GM12878 (cell line): ENCODE data around the gene CPEB1. TPM values are rescaled to one million over a fixed set of nuclear protein-coding genes. Genes with fewer than 3 reads are reported as not detected.

Experiments used
- ATAC-seq: fragments of 200-7000 bp; cut with Tn5 transposase; 3 replicates; pipeline ENCODE4 v1.9.1; 2020; ENCODE audit warnings: mild to moderate bottlenecking, moderate library complexity
- BruUV-seq: library from RNA; stranded (reverse); fragments of 400-500 nt; replicated peaks from 2 replicates; lab custom pipeline; 2021; lab: Mats Ljungman, UMichigan
- CTCF ChIA-PET: fragments of 300-600 bp; sonication (Branson Sonifier 250); formaldehyde crosslinking; extraction: SDS; loops from one replicate; lab custom pipeline; 2021; ENCODE audit warnings: inconsistent platforms; lab: Yijun Ruan, JAX
- POLR2A ChIA-PET: fragments of 350-600 bp; formaldehyde crosslinking; extraction: SDS; loops from one replicate; lab custom pipeline; 2021; ENCODE audit warnings: inconsistent platforms; lab: Charles Lee
- RAD21 ChIA-PET: fragments of 300-600 bp; sonication (Branson Sonifier 250); formaldehyde crosslinking; loops from one replicate; lab custom pipeline; 2023; ENCODE audit warnings: antibody characterized with exemption; ENCODE audit not compliant: unreplicated experiment; lab: Charles Lee
- SMC1A ChIA-PET: fragments of 300-600 bp; sonication (Branson Sonifier 250); formaldehyde crosslinking; loops from one replicate; lab custom pipeline; 2023; ENCODE audit not compliant: unreplicated experiment, uncharacterized antibody; lab: Charles Lee
- DNase-seq: peaks from one replicate; pipeline ENCODE4 v3.0.0-alpha.2; 2011; ENCODE audit warnings: low read depth, low spot score
- FAIRE-seq: peaks from 3 replicates; lab custom pipeline; 2011; peaks lifted over from hg19 to GRCh38; lab: Jason Lieb, UNC
- H2AFZ ChIP-seq: 2 replicates; pipeline ENCODE4 v1.6.0; 2011; ENCODE audit warnings: low read depth, low read length, control low read depth; ENCODE audit not compliant: control insufficient read depth
- H3K27ac ChIP-seq: 2 replicates; pipeline ENCODE4 v1.5.1; 2011; ENCODE audit warnings: control low read depth; ENCODE audit not compliant: control insufficient read depth, insufficient read depth
- H3K27me3 ChIP-seq, 2 experiments: replicated peaks in 1 of 2; 2 replicates each; pipeline versions ENCODE4 v1.6.0 to v1.6.1; 2011; ENCODE audit warnings: low read length in 1 of 2; ENCODE audit not compliant: control insufficient read depth in 2 of 2, insufficient read depth in 2 of 2
- H3K36me3 ChIP-seq, 2 experiments: 2 replicates each; pipeline ENCODE4 v1.5.1; 2011; ENCODE audit warnings: low read length in 1 of 2; ENCODE audit not compliant: control insufficient read depth in 2 of 2, insufficient read depth in 2 of 2
- H3K4me1 ChIP-seq: 2 replicates; pipeline ENCODE4 v1.6.1; 2011; ENCODE audit warnings: mild to moderate bottlenecking, low read length, moderate library complexity, mixed read lengths; ENCODE audit not compliant: control insufficient read depth, insufficient read depth
- H3K4me2 ChIP-seq: 2 replicates; pipeline ENCODE4 v1.6.0; 2011; ENCODE audit warnings: control low read depth; ENCODE audit not compliant: control insufficient read depth, insufficient read depth
- H3K4me3 ChIP-seq: fragments of 200-600 bp; sonication (generic); 2 replicates; pipeline ENCODE4 v1.5.1; 2016
- H3K79me2 ChIP-seq: 2 replicates; pipeline ENCODE4 v1.6.0; 2011; ENCODE audit warnings: low read length; ENCODE audit not compliant: control insufficient read depth, insufficient read depth
- H3K9ac ChIP-seq: 2 replicates; pipeline ENCODE4 v1.8.0; 2011; ENCODE audit warnings: low read length, control low read depth, mixed read lengths; ENCODE audit not compliant: control insufficient read depth, insufficient read depth
- H3K9me3 ChIP-seq: replicated peaks from 3 replicates; pipeline ENCODE4 v1.5.1; 2011; ENCODE audit warnings: mild to moderate bottlenecking, low read length; ENCODE audit not compliant: control insufficient read depth, insufficient read depth
- H4K20me1 ChIP-seq: 2 replicates; pipeline ENCODE4 v1.6.0; 2011; ENCODE audit not compliant: control insufficient read depth, insufficient read depth
- MEF2B ChIP-seq: fragments of 450-650 bp; IDR thresholded peaks from 2 replicates; pipeline ENCODE4 v1.6.1; 2018; ENCODE audit warnings: mild to moderate bottlenecking, moderate library complexity; ENCODE audit not compliant: partially characterized antibody, poor library complexity, severe bottlenecking
- MTA3 ChIP-seq: IDR thresholded peaks from 2 replicates; pipeline ENCODE4 v1.6.1; 2012; ENCODE audit warnings: low read length, inconsistent platforms, borderline replicate concordance
- WGBS: methylation state at CpG from one replicate; pipeline ENCODE4 v1.1.6; 2016; ENCODE audit warnings: low lambda C conversion rate; ENCODE audit not compliant: insufficient replicate concordance, insufficient coverage; ENCODE audit errors: missing lambda C conversion rate; 5-methylcytosine and 5-hydroxymethylcytosine counted together
- in situ Hi-C: fragments of 300-500 bp; cut with MboI; formaldehyde crosslinking; loops from 9 replicates; pipeline ENCODE4 v1.14.3; 2018; ENCODE audit warnings: mixed read lengths
- intact Hi-C: fragments of 100-400 bp; cut with micrococcal nuclease; formaldehyde crosslinking; loops from one replicate; pipeline ENCODE4 v1.14.2; 2022; ENCODE audit not compliant: unreplicated experiment
- polyA plus RNA-seq, 11 experiments: library from polyadenylated mRNA; depleted of rRNA in 4 of 11; unstranded in 6 of 11; stranded (reverse) in 5 of 11; fragments of >200 nt; fragmentation: Nextera tagmentation in 4 of 11; fragmentation: Illumina TruSeq in 1 of 11; extraction: Ambion mirVana in 4 of 11; extraction: Trizol in 1 of 11; gene quantifications; 1 replicate in 1 of 11; 2 replicates in 10 of 11; pipeline versions ENCODE4 v1.2.1 to v1.2.3, GENCODE V29; 2011 to 2016; ENCODE audit warnings: inconsistent platforms in 2 of 11, missing spikeins in 2 of 11, low read depth in 1 of 11
- total RNA-seq, 4 experiments: library from RNA; depleted of rRNA in 3 of 4; stranded (reverse); fragments of >200 nt in 3 of 4; fragmentation: Illumina TruSeq in 1 of 4; extraction: Trizol in 1 of 4; gene quantifications; 2 replicates each; pipeline versions ENCODE4 v1.2.1 to v1.2.3, GENCODE V29; 2013 to 2021

Gene CPEB1
- total and polyA plus RNA-seq, 10 of the 15 experiments (the other 5 are each of a cell fraction or from before 2014, with no cell fraction given), result 0.05 to 1.1 (median 0.46) TPM

- no peak overlapping the region for H3K4me2 ChIP-seq
- H4K20me1 ChIP-seq, result no peaks in the 10 kb centered on the region
- ChIA-PET SMC1A (interaction anchor here (0.5 to 2.5 kb wide), 5 partner anchors 9 to 362 kb away, joined by 3 to 21 read pairs (median 3); partner anchors contain the start of gene C15orf40), RAD21 (interaction anchor here (0.9 to 1.3 kb wide), 2 partner anchors 35 to 162 kb away, joined by 3 read pairs; no protein-coding TSS in a partner anchor), CTCF (interaction anchor here (1.1 to 1.4 kb wide), 2 partner anchors 184 to 351 kb away, joined by 3 read pairs; no protein-coding TSS in a partner anchor), POLR2A (interaction anchor here (1.3 kb wide), 1 partner anchor 65 kb away, joined by 3 read pairs; no protein-coding TSS in a partner anchor)
- peak; percentile 33 for DNase-seq
- in situ Hi-C loops, result no loop called here
- no peaks in the 10 kb centered on the region for H3K36me3 ChIP-seq
- FAIRE-seq, result no peak
- no peak overlapping the region for H3K9ac ChIP-seq
- intact Hi-C loops, result no loop called here
- 18% methylated on average over 11 of the region's 11 CpGs for WGBS
- BruUV-seq, result no TSS peak
- no peak overlapping the region for H3K27ac ChIP-seq
- H3K4me3 ChIP-seq, result no peak overlapping the region
- TF ChIP-seq MTA3 (no peak), MEF2B (peak; percentile 25)
- no peaks in the 10 kb centered on the region for H3K79me2 ChIP-seq
- no peaks in the 10 kb centered on the region; the same call in 2 of the 3 replicates for H3K9me3 ChIP-seq
- peaks cover 0 to 10% of the 10 kb centered on the region in 2 experiments; a peak in 2 of 4 replicates for H3K27me3 ChIP-seq
- no peak overlapping the region for H2AFZ ChIP-seq
- ATAC-seq, result peak; percentile 58
- H3K4me1 ChIP-seq, result peaks cover 4% of the 10 kb centered on the region; the same call in 1 of the 2 replicates
These were observed 2.2 kb upstream of the CPEB1 start for GRCh38 chr15:82649226-82649999.
